ENCODE results near the gene AARS2. TPM values are rescaled to one million over a fixed set of nuclear protein-coding genes. Genes with fewer than 3 reads are reported as not detected.

The AARS2 gene
- total and polyA plus RNA-seq, 9 of the 15 experiments (the other 6 are each of a cell fraction or from before 2014, with no cell fraction given): 0.97 to 34.0 (median 18.3) TPM

DNA sequence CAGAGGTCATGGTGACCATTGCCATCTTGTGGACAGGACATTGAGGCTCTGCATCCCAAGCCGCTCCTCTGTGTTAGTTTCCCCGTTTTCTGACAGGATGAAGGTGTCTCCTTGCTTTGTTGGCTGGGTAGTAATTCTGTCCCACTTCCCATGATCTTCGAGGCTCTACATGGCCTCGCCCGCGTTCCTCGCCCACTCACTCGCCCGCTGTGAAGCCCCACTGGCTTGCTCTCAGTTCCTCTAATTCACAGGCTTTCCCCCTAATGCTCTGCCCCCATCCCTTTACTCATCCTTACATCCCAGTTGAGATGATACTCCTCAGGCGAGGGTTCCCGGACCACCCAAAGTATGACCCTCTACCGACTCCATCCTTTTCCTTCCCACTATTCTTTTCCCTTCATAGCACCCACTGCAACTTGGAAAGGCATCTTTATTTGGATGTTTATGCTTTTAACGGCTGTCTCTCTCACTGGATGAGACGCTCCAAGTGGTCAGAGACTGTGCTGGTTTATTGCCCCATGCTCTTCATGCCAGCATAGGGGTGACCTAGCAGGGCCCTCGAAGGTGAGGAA lies 55.3 kb downstream of the AARS2 start (continued):
- TF ChIP-seq IFI16 (CRISPR knock-in tag; IDR thresholded peaks at IDR 0.05) (no peak), CBX2 (IDR thresholded peaks at IDR 0.05; ENCODE audit: insufficient read depth, low read length, poor library complexity, severe bottlenecking) (no peak), ZNF165 (CRISPR knock-in tag; IDR thresholded peaks at IDR 0.05; ENCODE audit: borderline replicate concordance) (0 out of 2 replicates have a peak, but pooled peaks have one; percentile 43), SUPT5H (IDR thresholded peaks at IDR 0.05) (peak; percentile 34), NFIC (IDR thresholded peaks at IDR 0.05) (no peak), JUNB (CRISPR knock-in tag; conservative IDR thresholded peaks at IDR 0.05) (no peak), ZNF668 (CRISPR knock-in tag; IDR thresholded peaks at IDR 0.05) (no peak), ESRRA (IDR thresholded peaks at IDR 0.05; ENCODE audit: borderline replicate concordance, low read depth) (peak; percentile 2; the same call in 1 of the 2 replicates), EGR1 (conservative IDR thresholded peaks at IDR 0.05) (peak; percentile 86), SPI1 (IDR thresholded peaks at IDR 0.05; ENCODE audit: borderline replicate concordance, low read depth, low read length) (0 out of 2 replicates have a peak, but pooled peaks have one; percentile 26), GATA2 (CRISPR knock-in tag; IDR thresholded peaks at IDR 0.05) (no peak), LEF1 (IDR thresholded peaks at IDR 0.05) (0 out of 2 replicates have a peak, but pooled peaks have one; percentile 32), ZNF764 (CRISPR knock-in tag; IDR thresholded peaks at IDR 0.05; ENCODE audit: low read depth) (no peak), SMAD1 (IDR thresholded peaks at IDR 0.05; ENCODE audit: low read depth, low read length, partially characterized antibody) (peak; percentile 22), ZNF24 (IDR thresholded peaks at IDR 0.05) (no peak), CAMTA2 (CRISPR knock-in tag; conservative IDR thresholded peaks at IDR 0.05) (no peak)
- TF ChIP-seq, protein P1, sequence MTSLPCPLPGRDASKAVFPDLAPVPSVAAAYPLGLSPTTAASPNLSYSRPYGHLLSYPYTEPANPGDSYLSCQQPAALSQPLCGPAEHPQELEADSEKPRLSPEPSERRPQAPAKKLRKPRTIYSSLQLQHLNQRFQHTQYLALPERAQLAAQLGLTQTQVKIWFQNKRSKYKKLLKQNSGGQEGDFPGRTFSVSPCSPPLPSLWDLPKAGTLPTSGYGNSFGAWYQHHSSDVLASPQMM (CRISPR knock-in tag; IDR thresholded peaks at IDR 0.05): no peak
- TF ChIP-seq, protein P2, sequence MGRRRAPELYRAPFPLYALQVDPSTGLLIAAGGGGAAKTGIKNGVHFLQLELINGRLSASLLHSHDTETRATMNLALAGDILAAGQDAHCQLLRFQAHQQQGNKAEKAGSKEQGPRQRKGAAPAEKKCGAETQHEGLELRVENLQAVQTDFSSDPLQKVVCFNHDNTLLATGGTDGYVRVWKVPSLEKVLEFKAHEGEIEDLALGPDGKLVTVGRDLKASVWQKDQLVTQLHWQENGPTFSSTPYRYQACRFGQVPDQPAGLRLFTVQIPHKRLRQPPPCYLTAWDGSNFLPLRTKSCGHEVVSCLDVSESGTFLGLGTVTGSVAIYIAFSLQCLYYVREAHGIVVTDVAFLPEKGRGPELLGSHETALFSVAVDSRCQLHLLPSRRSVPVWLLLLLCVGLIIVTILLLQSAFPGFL (CRISPR knock-in tag; IDR thresholded peaks at IDR 0.05): no peak
- TF ChIP-seq, protein P3, sequence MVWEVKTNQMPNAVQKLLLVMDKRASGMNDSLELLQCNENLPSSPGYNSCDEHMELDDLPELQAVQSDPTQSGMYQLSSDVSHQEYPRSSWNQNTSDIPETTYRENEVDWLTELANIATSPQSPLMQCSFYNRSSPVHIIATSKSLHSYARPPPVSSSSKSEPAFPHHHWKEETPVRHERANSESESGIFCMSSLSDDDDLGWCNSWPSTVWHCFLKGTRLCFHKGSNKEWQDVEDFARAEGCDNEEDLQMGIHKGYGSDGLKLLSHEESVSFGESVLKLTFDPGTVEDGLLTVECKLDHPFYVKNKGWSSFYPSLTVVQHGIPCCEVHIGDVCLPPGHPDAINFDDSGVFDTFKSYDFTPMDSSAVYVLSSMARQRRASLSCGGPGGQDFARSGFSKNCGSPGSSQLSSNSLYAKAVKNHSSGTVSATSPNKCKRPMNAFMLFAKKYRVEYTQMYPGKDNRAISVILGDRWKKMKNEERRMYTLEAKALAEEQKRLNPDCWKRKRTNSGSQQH (CRISPR knock-in tag; IDR thresholded peaks at IDR 0.05): peak; percentile 39; the same call in 1 of the 2 replicates
- TF ChIP-seq, protein P4, sequence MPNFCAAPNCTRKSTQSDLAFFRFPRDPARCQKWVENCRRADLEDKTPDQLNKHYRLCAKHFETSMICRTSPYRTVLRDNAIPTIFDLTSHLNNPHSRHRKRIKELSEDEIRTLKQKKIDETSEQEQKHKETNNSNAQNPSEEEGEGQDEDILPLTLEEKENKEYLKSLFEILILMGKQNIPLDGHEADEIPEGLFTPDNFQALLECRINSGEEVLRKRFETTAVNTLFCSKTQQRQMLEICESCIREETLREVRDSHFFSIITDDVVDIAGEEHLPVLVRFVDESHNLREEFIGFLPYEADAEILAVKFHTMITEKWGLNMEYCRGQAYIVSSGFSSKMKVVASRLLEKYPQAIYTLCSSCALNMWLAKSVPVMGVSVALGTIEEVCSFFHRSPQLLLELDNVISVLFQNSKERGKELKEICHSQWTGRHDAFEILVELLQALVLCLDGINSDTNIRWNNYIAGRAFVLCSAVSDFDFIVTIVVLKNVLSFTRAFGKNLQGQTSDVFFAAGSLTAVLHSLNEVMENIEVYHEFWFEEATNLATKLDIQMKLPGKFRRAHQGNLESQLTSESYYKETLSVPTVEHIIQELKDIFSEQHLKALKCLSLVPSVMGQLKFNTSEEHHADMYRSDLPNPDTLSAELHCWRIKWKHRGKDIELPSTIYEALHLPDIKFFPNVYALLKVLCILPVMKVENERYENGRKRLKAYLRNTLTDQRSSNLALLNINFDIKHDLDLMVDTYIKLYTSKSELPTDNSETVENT (CRISPR knock-in tag; IDR thresholded peaks at IDR 0.05): no peak
- TF ChIP-seq, protein P5, sequence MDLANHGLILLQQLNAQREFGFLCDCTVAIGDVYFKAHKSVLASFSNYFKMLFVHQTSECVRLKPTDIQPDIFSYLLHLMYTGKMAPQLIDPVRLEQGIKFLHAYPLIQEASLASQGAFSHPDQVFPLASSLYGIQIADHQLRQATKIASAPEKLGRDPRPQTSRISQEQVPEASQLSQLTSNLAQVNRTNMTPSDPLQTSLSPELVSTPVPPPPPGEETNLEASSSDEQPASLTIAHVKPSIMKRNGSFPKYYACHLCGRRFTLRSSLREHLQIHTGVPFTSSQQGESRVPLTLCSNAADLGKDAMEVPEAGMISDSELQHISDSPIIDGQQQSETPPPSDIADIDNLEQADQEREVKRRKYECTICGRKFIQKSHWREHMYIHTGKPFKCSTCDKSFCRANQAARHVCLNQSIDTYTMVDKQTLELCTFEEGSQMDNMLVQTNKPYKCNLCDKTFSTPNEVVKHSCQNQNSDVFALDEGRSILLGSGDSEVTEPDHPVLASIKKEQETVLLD (IDR thresholded peaks at IDR 0.05): peak; percentile 72; the same call in 1 of the 2 replicates
